AG04450 (cell line): ENCODE results near the gene RILPL2. TPM values are rescaled to one million over a fixed set of nuclear protein-coding genes. Genes with fewer than 3 reads are reported as not detected.

Experiments used
- CTCF ChIA-PET: fragments of 300-600, 350-600 bp; formaldehyde crosslinking; extraction: SDS; loops from one replicate; lab custom pipeline; 2022; ENCODE audit warnings: antibody characterized with exemption, inconsistent platforms; lab: Charles Lee
- POLR2A ChIA-PET: fragments of 350-600 bp; formaldehyde crosslinking; extraction: SDS; loops from one replicate; lab custom pipeline; 2021; ENCODE audit warnings: antibody characterized with exemption, inconsistent platforms; lab: Yijun Ruan, JAX
- DNase-seq: peaks from one replicate; pipeline ENCODE4 v3.0.0-alpha.2; 2011; ENCODE audit warnings: low read depth, low spot score
- H3K27ac ChIP-seq: one replicate; pipeline ENCODE4 v1.5.1; 2012; ENCODE audit warnings: low read depth, low read length, control low read depth
- H3K27me3 ChIP-seq: one replicate; pipeline ENCODE4 v1.6.0; 2012; ENCODE audit warnings: low read length; ENCODE audit not compliant: control insufficient read depth, insufficient read depth
- H3K4me3 ChIP-seq: 2 replicates; pipeline ENCODE4 v1.5.1; 2011; ENCODE audit warnings: mild to moderate bottlenecking, low read depth, low read length, control low read depth
- H3K9me3 ChIP-seq: 2 replicates; pipeline ENCODE4 v1.5.1; 2012; ENCODE audit warnings: low read length; ENCODE audit not compliant: control insufficient read depth, insufficient read depth
- polyA plus RNA-seq: library from polyadenylated mRNA; depleted of rRNA; stranded (reverse); fragments of >200 nt; gene quantifications from 2 replicates; pipeline ENCODE4 v1.2.3, GENCODE V29; 2011
- TF ChIP-seq, protein P1 (sequence below): IDR thresholded peaks from 2 replicates; pipeline ENCODE4 v1.5.1; 2011; ENCODE audit warnings: low read depth, low read length, control low read depth, inconsistent platforms

RILPL2 gene
- polyA plus RNA-seq, 1 experiment: 2.9 TPM

DNA sequence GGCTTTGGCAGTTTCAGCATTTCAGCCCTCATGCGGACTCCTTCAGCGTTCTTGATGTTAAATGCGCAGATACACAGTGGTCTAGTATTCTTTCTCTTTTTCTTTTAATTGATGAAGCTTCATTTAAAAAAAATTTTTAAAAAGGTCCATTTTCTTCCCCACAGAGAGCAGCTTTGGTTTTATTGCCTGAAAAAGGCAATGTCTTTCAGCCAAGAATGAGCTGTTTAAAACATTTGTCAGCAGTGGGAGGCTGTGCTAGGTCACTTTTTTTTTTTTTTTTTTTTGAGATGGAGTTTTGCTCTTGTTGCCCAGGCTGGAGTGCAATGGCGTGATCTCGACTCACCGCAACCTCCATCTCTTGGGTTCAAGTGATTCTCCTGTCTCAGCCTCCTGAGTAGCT lies 39.1 kb downstream of the RILPL2 start:
- DNase-seq: no peak
- H3K4me3 ChIP-seq: no peak overlapping the region
- CTCF ChIA-PET: no interaction called here
- no peak overlapping the region for H3K27ac ChIP-seq
- TF ChIP-seq, protein P1, sequence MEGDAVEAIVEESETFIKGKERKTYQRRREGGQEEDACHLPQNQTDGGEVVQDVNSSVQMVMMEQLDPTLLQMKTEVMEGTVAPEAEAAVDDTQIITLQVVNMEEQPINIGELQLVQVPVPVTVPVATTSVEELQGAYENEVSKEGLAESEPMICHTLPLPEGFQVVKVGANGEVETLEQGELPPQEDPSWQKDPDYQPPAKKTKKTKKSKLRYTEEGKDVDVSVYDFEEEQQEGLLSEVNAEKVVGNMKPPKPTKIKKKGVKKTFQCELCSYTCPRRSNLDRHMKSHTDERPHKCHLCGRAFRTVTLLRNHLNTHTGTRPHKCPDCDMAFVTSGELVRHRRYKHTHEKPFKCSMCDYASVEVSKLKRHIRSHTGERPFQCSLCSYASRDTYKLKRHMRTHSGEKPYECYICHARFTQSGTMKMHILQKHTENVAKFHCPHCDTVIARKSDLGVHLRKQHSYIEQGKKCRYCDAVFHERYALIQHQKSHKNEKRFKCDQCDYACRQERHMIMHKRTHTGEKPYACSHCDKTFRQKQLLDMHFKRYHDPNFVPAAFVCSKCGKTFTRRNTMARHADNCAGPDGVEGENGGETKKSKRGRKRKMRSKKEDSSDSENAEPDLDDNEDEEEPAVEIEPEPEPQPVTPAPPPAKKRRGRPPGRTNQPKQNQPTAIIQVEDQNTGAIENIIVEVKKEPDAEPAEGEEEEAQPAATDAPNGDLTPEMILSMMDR: no peak
- no peaks in the 10 kb centered on the region for H3K27me3 ChIP-seq
- POLR2A ChIA-PET: interaction anchor here (0.7 kb wide), 1 partner anchor 14 kb away, joined by 3 read pairs; no protein-coding TSS in a partner anchor
- no peaks in the 10 kb centered on the region for H3K9me3 ChIP-seq

DNA sequence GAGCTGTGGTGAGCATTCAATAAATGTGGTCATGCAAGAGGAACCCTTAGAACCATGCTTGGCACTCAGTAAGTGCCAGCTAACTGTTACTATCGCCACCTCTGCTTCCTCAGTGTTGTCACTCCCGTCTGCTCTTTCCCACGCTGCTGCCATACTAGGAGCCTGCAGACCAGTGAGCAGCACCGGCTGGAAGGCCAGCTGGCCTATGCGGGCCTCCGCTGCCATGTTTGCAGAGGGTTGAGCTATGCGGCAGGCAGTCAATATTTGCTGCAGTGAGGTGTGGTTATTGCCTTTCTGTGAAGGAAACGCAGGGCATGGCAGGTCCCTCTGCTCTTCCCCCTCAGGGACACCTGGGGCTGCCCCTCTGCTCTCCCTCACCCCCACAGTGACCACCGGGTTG lies 39.5 kb downstream of the RILPL2 start:
- no peak overlapping the region for H3K27ac ChIP-seq
- no peaks in the 10 kb centered on the region for H3K27me3 ChIP-seq
- TF ChIP-seq, protein P1: no peak
- DNase-seq: no peak
- ChIA-PET CTCF (no interaction called here), POLR2A (interaction anchor here (0.7 kb wide), 1 partner anchor 15 kb away, joined by 3 read pairs; no protein-coding TSS in a partner anchor)
- H3K4me3 ChIP-seq: no peak overlapping the region
- H3K9me3 ChIP-seq: no peaks in the 10 kb centered on the region

DNA sequence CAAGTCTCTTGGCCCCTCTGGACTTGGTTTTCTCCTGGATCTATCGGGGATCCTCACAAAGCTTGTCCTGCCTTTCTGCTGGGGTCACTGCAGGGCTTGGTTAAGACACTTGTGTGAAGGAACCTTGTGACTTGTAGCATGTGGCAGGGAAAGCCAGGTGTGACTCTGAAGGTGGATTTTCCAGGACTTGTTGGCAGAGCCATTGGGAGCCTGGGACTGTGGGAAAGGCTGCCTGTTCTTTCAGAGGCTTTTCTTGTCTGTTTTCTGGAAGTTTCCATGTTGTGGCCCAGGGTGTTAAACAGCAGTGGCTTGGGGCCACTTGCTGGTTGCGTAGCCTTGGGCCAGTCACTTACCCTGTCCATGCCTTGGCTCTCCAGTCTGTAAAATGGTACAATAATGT lies 39.9 kb downstream of the RILPL2 start:
- ChIA-PET CTCF (no interaction called here), POLR2A (no interaction called here)
- Histone ChIP-seq H3K4me3 (no peak overlapping the region), H3K27ac (no peak overlapping the region), H3K27me3 (no peaks in the 10 kb centered on the region), H3K9me3 (no peaks in the 10 kb centered on the region)
- no peak for DNase-seq
- TF ChIP-seq, protein P1: no peak

DNA sequence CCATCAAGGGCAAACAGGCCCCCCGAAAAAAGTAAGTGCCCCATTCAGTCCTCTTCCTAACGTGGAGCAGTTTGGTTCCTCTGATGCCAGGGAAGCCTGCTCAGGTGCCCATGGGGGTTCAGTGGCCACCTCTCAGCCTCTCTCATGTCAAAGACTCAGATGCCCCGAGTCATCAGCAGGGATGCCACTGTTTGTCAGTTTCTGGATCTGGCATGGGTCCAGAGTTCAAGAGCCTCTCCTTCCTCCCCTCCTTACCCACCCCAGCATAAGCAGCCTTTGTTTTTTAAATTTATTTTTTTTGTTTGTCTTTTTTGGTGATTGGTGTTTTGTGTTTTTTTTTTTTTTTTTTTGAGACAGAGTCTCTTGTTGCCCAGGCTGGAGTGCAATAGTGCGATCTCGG lies 41.2 kb downstream of the RILPL2 start:
- TF ChIP-seq, protein P1: no peak
- ChIA-PET POLR2A (no interaction called here), CTCF (no interaction called here)
- Histone ChIP-seq H3K9me3 (no peaks in the 10 kb centered on the region), H3K4me3 (no peak overlapping the region), H3K27me3 (no peaks in the 10 kb centered on the region), H3K27ac (no peak overlapping the region)
- DNase-seq: no peak

DNA sequence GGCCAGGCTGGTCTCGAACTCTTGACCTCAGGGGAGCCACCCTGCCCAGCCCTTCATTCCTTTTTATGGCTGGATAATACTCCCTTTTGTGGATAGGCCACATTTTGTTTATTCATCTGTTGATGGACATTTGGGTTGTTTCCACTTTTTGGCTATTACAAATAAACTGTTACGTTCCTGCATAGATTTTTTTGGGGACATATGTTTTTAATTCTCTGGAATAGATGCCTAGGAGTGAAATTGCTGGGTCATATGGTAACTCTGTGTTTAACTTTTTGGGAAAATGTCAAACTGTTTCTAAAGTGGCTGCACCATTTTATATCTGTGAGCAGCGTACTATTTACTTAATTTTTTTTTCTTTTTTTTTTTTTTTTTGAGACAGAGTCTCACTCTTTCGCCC lies 42.7 kb downstream of the RILPL2 start:
- ChIA-PET POLR2A (no interaction called here), CTCF (no interaction called here)
- Histone ChIP-seq H3K4me3 (no peak overlapping the region), H3K9me3 (no peaks in the 10 kb centered on the region; the same call in 1 of the 2 replicates), H3K27ac (no peak overlapping the region), H3K27me3 (no peaks in the 10 kb centered on the region)
- DNase-seq: no peak
- TF ChIP-seq, protein P1: no peak
